ENCODE data around the gene CCHCR1. TPM values are rescaled to one million over a fixed set of nuclear protein-coding genes. Genes with fewer than 3 reads are reported as not detected.
A peak's percentile ranks its signal among the peaks of the same experiment; 100 is the strongest.

Gene CCHCR1
- total and polyA plus RNA-seq, 9 of the 15 experiments (the other 6 are each of a cell fraction or from before 2014, with no cell fraction given) = 1.2 to 47.3 (median 32.0) TPM

GRCh38 chr6:31158140-31158862 lies 699 bp upstream of the CCHCR1 start, which contains the start of gene TCF19 (continued):
- TF ChIP-seq ZNF395 (CRISPR knock-in tag; IDR thresholded peaks at IDR 0.05) (no peak), MCM2 (IDR thresholded peaks at IDR 0.05; ENCODE audit: low read depth) (no peak), ZKSCAN1 (IDR thresholded peaks at IDR 0.05; ENCODE audit: low read depth, low read length) (peak; percentile 70), MBD1 (CRISPR knock-in tag; IDR thresholded peaks at IDR 0.05) (no peak), ZNF143 (CRISPR knock-in tag; IDR thresholded peaks at IDR 0.05) (no peak), ZNF511 (CRISPR knock-in tag; IDR thresholded peaks at IDR 0.05) (0 out of 2 replicates have a peak, but pooled peaks have one; percentile 51), DMBX1 (CRISPR knock-in tag; IDR thresholded peaks at IDR 0.05; ENCODE audit: borderline replicate concordance) (no peak), SOX6 (IDR thresholded peaks at IDR 0.05) (peak; percentile 30; the same call in 1 of the 2 replicates), NUFIP1 (IDR thresholded peaks at IDR 0.05; ENCODE audit: partially characterized antibody) (no peak), RBM15 (IDR thresholded peaks at IDR 0.05; ENCODE audit: insufficient read depth, low read length) (no peak), POLR2G (IDR thresholded peaks at IDR 0.05; ENCODE audit: low read depth, low read length) (peak; percentile 85), SFPQ (IDR thresholded peaks at IDR 0.05; ENCODE audit: low read depth, low read length) (no peak), ZNF785 (CRISPR knock-in tag; IDR thresholded peaks at IDR 0.05) (no peak), YBX1 (IDR thresholded peaks at IDR 0.05) (no peak)
- TF ChIP-seq, protein P1, sequence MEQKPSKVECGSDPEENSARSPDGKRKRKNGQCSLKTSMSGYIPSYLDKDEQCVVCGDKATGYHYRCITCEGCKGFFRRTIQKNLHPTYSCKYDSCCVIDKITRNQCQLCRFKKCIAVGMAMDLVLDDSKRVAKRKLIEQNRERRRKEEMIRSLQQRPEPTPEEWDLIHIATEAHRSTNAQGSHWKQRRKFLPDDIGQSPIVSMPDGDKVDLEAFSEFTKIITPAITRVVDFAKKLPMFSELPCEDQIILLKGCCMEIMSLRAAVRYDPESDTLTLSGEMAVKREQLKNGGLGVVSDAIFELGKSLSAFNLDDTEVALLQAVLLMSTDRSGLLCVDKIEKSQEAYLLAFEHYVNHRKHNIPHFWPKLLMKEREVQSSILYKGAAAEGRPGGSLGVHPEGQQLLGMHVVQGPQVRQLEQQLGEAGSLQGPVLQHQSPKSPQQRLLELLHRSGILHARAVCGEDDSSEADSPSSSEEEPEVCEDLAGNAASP (IDR thresholded peaks at IDR 0.05) = no peak
- TF ChIP-seq, protein P2, sequence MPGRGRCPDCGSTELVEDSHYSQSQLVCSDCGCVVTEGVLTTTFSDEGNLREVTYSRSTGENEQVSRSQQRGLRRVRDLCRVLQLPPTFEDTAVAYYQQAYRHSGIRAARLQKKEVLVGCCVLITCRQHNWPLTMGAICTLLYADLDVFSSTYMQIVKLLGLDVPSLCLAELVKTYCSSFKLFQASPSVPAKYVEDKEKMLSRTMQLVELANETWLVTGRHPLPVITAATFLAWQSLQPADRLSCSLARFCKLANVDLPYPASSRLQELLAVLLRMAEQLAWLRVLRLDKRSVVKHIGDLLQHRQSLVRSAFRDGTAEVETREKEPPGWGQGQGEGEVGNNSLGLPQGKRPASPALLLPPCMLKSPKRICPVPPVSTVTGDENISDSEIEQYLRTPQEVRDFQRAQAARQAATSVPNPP (IDR thresholded peaks at IDR 0.05; ENCODE audit: borderline replicate concordance, insufficient read depth, insufficient read length) = no peak
- TF ChIP-seq, protein P3, sequence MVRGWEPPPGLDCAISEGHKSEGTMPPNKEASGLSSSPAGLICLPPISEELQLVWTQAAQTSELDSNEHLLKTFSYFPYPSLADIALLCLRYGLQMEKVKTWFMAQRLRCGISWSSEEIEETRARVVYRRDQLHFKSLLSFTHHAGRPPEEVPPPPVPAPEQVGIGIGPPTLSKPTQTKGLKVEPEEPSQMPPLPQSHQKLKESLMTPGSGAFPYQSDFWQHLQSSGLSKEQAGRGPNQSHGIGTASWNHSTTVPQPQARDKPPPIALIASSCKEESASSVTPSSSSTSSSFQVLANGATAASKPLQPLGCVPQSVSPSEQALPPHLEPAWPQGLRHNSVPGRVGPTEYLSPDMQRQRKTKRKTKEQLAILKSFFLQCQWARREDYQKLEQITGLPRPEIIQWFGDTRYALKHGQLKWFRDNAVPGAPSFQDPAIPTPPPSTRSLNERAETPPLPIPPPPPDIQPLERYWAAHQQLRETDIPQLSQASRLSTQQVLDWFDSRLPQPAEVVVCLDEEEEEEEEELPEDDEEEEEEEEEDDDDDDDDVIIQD (CRISPR knock-in tag; IDR thresholded peaks at IDR 0.05) = no peak
